Measurements from ENCODE around the gene RNF130. TPM values are rescaled to one million over a fixed set of nuclear protein-coding genes. Genes with fewer than 3 reads are reported as not detected.
A peak's percentile ranks its signal among the peaks of the same experiment; 100 is the strongest.

Gene RNF130
- total and polyA plus RNA-seq, 2 donors = 20.5 to 69.2 TPM

DNA sequence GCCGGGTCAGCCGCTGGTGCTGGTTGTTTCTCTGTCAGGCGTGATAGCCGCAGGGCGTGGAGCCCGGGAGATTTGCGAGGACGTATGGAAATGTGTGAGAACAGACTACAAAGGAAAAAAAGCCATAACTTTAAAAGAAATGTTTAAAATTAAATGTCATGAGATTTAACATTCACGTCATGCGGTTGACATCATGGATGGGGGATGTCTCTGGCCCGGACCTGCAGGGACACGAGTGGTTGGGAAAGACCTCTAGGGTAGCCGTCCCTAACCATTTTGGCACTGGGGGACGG, 643 bp upstream of the RNF130 start:
- H3K36me3 ChIP-seq (ENCODE audit: control insufficient read depth in 2 of 2, insufficient read depth in 2 of 2, low read length in 1 of 2) = no peaks in the 10 kb centered on the region
- peaks cover 6 to 12% of the 10 kb centered on the region in 2 donors for H3K4me1 ChIP-seq (ENCODE audit: control insufficient read depth in 2 of 2, insufficient read depth in 2 of 2, low read length in 2 of 2)
- peaks cover 37 to 43% of the 10 kb centered on the region in 2 donors for H3K27me3 ChIP-seq (ENCODE audit: control insufficient read depth in 2 of 2, insufficient read depth in 1 of 2, low read length in 1 of 2)
- 20% methylated on average over 14 of the region's 14 CpGs for WGBS
- peak overlapping the region in 1 of 2 donors; percentile 52 for H3K27ac ChIP-seq (ENCODE audit: low read depth in 1 of 2, low read length in 1 of 2)
- H3K4me3 ChIP-seq (ENCODE audit: low read length in 2 of 2) = peak overlapping the region; percentile 58 to 77
- DNase-seq (ENCODE audit: low read depth in 6 of 9, low spot score in 9 of 9) = no peak
- peaks cover 0 to 12% of the 10 kb centered on the region in 2 donors for H3K9me3 ChIP-seq (ENCODE audit: control insufficient read depth in 2 of 2, insufficient read depth in 1 of 2, low read length in 1 of 2)

DNA sequence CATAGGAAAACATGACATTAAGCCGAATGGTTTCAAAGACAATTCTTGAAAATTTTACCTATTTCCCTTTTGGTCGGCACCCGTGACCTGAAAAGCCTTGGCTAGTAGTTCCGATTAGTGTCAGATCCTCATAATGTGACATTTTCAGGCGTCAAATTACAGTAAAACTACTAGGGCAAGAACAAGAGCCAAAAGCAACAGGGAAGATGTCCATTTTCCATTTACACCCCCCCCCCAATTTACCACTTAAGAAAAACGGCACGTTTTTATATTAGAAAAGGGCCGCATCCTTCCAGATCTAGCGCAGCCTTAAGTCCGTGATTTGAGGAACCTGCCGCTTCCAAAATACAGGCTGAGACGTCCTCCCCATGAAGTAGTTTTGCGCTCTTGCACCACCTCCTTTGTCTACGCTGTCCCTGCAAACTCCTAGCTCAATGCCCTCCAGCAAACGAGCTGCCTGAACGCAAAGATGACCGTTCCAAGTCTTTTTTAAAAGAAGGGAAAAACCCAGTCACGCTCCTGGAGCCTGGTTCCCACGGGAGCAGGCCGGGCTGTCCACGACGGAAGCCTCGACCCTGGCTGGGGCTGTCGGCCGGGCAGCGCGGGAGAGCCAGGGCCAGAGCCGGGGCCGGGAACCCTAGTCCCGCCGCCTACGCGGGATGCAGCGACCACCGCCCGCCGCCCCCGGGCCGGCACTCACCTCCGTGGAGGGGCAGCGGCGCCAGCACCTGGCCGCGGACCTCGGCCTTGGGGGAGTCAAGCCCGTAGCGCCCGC, 616 bp downstream of the RNF130 start:
- H3K27me3 ChIP-seq (ENCODE audit: control insufficient read depth in 2 of 2, insufficient read depth in 1 of 2, low read length in 1 of 2) = peaks cover 37 to 43% of the 10 kb centered on the region in 2 donors
- H3K4me1 ChIP-seq (ENCODE audit: control insufficient read depth in 2 of 2, insufficient read depth in 2 of 2, low read length in 2 of 2) = peaks cover 6 to 12% of the 10 kb centered on the region in 2 donors
- peak overlapping the region; percentile 49 to 77 for H3K4me3 ChIP-seq (ENCODE audit: low read length in 2 of 2)
- 6% methylated on average over 48 of the region's 48 CpGs for WGBS
- peak overlapping the region; percentile 11 to 77 for H3K27ac ChIP-seq (ENCODE audit: low read depth in 1 of 2, low read length in 1 of 2)
- DNase-seq (ENCODE audit: low read depth in 6 of 9, low spot score in 9 of 9) = peak in 1 of 9 donors; percentile 28
- H3K9me3 ChIP-seq (ENCODE audit: control insufficient read depth in 2 of 2, insufficient read depth in 1 of 2, low read length in 1 of 2) = peaks cover 0 to 12% of the 10 kb centered on the region in 2 donors
- no peaks in the 10 kb centered on the region for H3K36me3 ChIP-seq (ENCODE audit: control insufficient read depth in 2 of 2, insufficient read depth in 2 of 2, low read length in 1 of 2)

DNA sequence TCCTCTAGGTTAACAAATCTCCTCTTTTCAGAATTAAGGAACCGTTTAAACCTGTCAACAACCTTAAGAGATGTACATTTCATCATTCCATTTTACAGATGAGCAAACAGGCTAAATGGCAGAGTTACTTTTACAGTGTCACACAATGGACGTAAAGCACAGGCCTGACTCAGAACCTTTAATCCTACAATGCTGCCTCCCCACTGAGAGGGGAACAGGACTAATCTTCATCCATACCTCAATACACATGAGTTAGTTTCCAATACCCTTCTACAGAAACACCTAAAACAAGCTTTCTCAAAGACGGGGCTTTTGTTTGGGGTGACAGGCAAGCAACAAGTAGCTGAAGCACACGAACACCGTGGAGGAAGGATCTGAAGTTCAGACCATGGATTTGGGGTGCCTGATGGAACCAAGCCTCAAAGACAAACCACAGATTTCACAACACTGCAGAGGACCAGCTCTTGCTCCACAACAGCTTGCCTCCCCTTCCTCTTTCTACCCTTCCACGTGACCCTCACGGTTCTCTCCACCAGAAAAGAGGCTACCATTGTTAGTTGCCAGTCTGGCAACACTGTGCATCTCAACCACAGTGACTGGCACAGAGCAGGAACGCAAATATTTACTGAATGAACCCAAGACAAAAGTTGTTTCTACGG, 1.8 kb downstream of the RNF130 start:
- DNase-seq (ENCODE audit: low read depth in 6 of 9, low spot score in 9 of 9) = peak in 1 of 9 donors; percentile 39
- Histone ChIP-seq H3K27me3 (ENCODE audit: control insufficient read depth in 2 of 2, insufficient read depth in 1 of 2, low read length in 1 of 2) (peaks cover 37 to 40% of the 10 kb centered on the region in 2 donors), H3K4me3 (ENCODE audit: low read length in 2 of 2) (peak overlapping the region in 1 of 2 donors; percentile 77), H3K36me3 (ENCODE audit: control insufficient read depth in 2 of 2, insufficient read depth in 2 of 2, low read length in 1 of 2) (no peaks in the 10 kb centered on the region), H3K27ac (ENCODE audit: low read depth in 1 of 2, low read length in 1 of 2) (no peak overlapping the region), H3K9me3 (ENCODE audit: control insufficient read depth in 2 of 2, insufficient read depth in 1 of 2, low read length in 1 of 2) (peaks cover 0 to 12% of the 10 kb centered on the region in 2 donors), H3K4me1 (ENCODE audit: control insufficient read depth in 2 of 2, insufficient read depth in 2 of 2, low read length in 2 of 2) (peaks cover 6 to 12% of the 10 kb centered on the region in 2 donors)
- WGBS = 25% methylated on average over 9 of the region's 9 CpGs

DNA sequence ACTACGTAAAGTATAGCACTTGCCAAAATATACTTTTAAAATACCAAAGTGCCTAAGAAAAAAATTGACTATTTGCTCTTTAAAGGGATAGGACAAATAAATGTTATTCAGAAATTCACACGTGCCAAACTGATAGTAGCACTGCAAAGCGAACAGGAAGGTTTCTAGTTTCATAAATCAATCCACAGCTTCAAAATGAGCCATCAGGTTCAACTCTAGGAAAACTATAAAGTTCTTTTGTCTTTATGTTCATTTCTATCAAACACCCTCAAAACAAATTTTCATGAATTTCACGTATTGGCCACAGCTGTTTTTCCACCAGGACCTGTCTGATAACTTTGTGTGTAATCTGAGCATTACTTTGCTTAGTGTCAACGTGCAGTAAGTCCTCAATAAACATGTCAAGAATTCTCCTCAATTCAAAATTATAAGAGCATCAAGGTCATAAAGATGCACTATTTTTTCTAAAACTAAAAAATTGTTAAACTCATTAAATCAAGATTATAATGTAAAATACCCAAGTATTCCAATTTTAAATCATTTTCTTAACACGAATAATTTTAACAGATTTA, 3.0 kb downstream of the RNF130 start:
- DNase-seq (ENCODE audit: low read depth in 6 of 9, low spot score in 9 of 9) = no peak
- H3K9me3 ChIP-seq (ENCODE audit: control insufficient read depth in 2 of 2, insufficient read depth in 1 of 2, low read length in 1 of 2) = peaks cover 0 to 9% of the 10 kb centered on the region in 2 donors
- H3K27ac ChIP-seq (ENCODE audit: low read depth in 1 of 2, low read length in 1 of 2) = no peak overlapping the region
- H3K4me3 ChIP-seq (ENCODE audit: low read length in 2 of 2) = no peak overlapping the region
- peaks cover 6 to 12% of the 10 kb centered on the region in 2 donors for H3K4me1 ChIP-seq (ENCODE audit: control insufficient read depth in 2 of 2, insufficient read depth in 2 of 2, low read length in 2 of 2)
- no peaks in the 10 kb centered on the region for H3K36me3 ChIP-seq (ENCODE audit: control insufficient read depth in 2 of 2, insufficient read depth in 2 of 2, low read length in 1 of 2)
- peaks cover 36 to 37% of the 10 kb centered on the region in 2 donors for H3K27me3 ChIP-seq (ENCODE audit: control insufficient read depth in 2 of 2, insufficient read depth in 1 of 2, low read length in 1 of 2)
- 88% methylated on average over 6 of the region's 6 CpGs for WGBS

DNA sequence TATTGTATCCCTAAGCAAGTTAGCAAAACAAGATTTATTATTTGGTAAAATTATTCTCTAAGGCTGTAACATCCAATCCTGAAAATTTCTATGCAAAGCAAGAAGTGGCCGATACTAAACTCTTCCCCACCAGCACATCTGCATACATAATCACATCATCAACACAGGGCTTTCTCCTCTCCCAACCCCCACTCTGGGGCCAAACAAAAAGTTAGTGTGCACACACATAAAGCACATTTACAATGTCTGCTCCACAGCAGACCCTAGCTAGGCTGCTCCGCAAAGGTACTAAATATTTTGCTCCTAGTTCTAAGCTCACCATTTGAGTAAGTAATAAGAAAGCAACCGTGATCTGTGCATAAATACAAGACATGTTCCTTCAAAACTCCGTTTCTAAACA, 3.6 kb downstream of the RNF130 start:
- Histone ChIP-seq H3K27ac (ENCODE audit: low read depth in 1 of 2, low read length in 1 of 2) (no peak overlapping the region), H3K4me1 (ENCODE audit: control insufficient read depth in 2 of 2, insufficient read depth in 2 of 2, low read length in 2 of 2) (peaks cover 6 to 12% of the 10 kb centered on the region in 2 donors), H3K36me3 (ENCODE audit: control insufficient read depth in 2 of 2, insufficient read depth in 2 of 2, low read length in 1 of 2) (no peaks in the 10 kb centered on the region), H3K4me3 (ENCODE audit: low read length in 2 of 2) (no peak overlapping the region), H3K27me3 (ENCODE audit: control insufficient read depth in 2 of 2, insufficient read depth in 1 of 2, low read length in 1 of 2) (peaks cover 31 to 37% of the 10 kb centered on the region in 2 donors), H3K9me3 (ENCODE audit: control insufficient read depth in 2 of 2, insufficient read depth in 1 of 2, low read length in 1 of 2) (peaks cover 0 to 8% of the 10 kb centered on the region in 2 donors)
- WGBS = 94% methylated on average over 4 of the region's 4 CpGs
- DNase-seq (ENCODE audit: low read depth in 6 of 9, low spot score in 9 of 9) = no peak

DNA sequence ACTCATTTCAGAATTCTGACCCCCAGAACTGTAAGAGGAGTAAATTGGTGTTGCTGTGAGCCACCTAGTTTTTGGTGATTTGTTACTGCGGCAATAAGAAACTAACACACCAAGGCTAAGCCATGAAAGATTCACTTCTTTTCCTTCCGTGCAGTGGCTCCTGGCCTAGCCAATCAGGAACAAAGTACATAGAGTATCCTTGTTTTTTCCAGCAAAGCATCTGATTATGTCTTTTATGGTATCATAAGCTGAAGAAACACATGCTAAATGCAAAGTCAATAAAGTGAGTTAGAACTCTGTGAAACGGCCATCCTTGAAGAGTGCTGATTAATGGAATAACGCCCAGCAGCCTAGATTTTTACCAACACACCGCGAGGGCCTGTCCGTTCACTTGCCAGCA, 11.4 kb downstream of the RNF130 start:
- Histone ChIP-seq H3K27me3 (ENCODE audit: control insufficient read depth in 2 of 2, insufficient read depth in 1 of 2, low read length in 1 of 2) (no peaks in the 10 kb centered on the region), H3K36me3 (ENCODE audit: control insufficient read depth in 2 of 2, insufficient read depth in 2 of 2, low read length in 1 of 2) (no peaks in the 10 kb centered on the region), H3K27ac (ENCODE audit: low read depth in 1 of 2, low read length in 1 of 2) (no peak overlapping the region), H3K9me3 (ENCODE audit: control insufficient read depth in 2 of 2, insufficient read depth in 1 of 2, low read length in 1 of 2) (no peaks in the 10 kb centered on the region), H3K4me3 (ENCODE audit: low read length in 2 of 2) (no peak overlapping the region), H3K4me1 (ENCODE audit: control insufficient read depth in 2 of 2, insufficient read depth in 2 of 2, low read length in 2 of 2) (no peaks in the 10 kb centered on the region)
- 99% methylated on average over 7 of the region's 7 CpGs for WGBS
- no peak for DNase-seq (ENCODE audit: low read depth in 6 of 9, low spot score in 9 of 9)

DNA sequence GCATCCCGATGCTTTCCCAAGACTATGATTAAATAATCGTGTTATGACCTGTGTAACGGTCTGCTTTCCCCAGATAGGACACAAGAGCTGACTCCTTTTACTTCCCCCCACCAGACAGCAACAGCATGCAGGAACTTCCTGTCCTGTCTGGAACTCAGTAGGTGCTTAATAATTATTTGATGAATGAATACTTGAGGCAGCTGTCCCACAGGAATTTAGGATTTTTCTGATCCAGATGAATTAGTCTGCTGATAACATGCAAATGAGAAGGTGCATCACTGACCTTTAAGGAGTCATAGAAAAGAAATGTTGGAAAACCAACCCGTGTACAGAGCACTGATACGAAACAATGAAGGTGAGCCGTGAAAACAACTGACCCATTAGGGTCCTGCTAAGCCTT, 12.2 kb downstream of the RNF130 start:
- no peak for DNase-seq (ENCODE audit: low read depth in 6 of 9, low spot score in 9 of 9)
- WGBS = 96% methylated on average over 6 of the region's 6 CpGs
- H3K27me3 ChIP-seq (ENCODE audit: control insufficient read depth in 2 of 2, insufficient read depth in 1 of 2, low read length in 1 of 2) = no peaks in the 10 kb centered on the region
- no peaks in the 10 kb centered on the region for H3K9me3 ChIP-seq (ENCODE audit: control insufficient read depth in 2 of 2, insufficient read depth in 1 of 2, low read length in 1 of 2)
- H3K4me1 ChIP-seq (ENCODE audit: control insufficient read depth in 2 of 2, insufficient read depth in 2 of 2, low read length in 2 of 2) = no peaks in the 10 kb centered on the region
- H3K4me3 ChIP-seq (ENCODE audit: low read length in 2 of 2) = no peak overlapping the region
- H3K36me3 ChIP-seq (ENCODE audit: control insufficient read depth in 2 of 2, insufficient read depth in 2 of 2, low read length in 1 of 2) = no peaks in the 10 kb centered on the region
- H3K27ac ChIP-seq (ENCODE audit: low read depth in 1 of 2, low read length in 1 of 2) = no peak overlapping the region

DNA sequence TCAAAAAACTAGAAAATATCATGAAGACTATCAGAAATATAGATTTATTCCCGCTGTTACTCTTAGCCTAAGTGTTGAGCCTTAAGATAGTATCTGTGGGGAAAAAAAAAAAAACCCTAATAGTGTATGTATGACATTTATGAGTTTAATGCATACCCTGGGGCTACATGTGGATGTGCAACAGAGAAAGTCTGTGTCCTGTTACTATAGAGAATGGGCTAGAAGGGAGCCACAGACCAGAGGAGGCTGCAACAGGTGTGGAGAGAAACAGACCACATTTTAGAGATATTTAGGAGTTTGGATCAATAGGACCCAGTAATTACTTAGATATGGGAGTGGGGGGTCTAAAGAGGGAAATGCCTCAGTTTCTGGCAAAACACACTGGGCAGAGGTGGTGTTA, 15.4 kb downstream of the RNF130 start:
- Histone ChIP-seq H3K27me3 (ENCODE audit: control insufficient read depth in 2 of 2, insufficient read depth in 1 of 2, low read length in 1 of 2) (no peaks in the 10 kb centered on the region), H3K9me3 (ENCODE audit: control insufficient read depth in 2 of 2, insufficient read depth in 1 of 2, low read length in 1 of 2) (no peaks in the 10 kb centered on the region), H3K4me3 (ENCODE audit: low read length in 2 of 2) (no peak overlapping the region), H3K27ac (ENCODE audit: low read depth in 1 of 2, low read length in 1 of 2) (no peak overlapping the region), H3K36me3 (ENCODE audit: control insufficient read depth in 2 of 2, insufficient read depth in 2 of 2, low read length in 1 of 2) (no peaks in the 10 kb centered on the region), H3K4me1 (ENCODE audit: control insufficient read depth in 2 of 2, insufficient read depth in 2 of 2, low read length in 2 of 2) (no peaks in the 10 kb centered on the region)
- DNase-seq (ENCODE audit: low read depth in 6 of 9, low spot score in 9 of 9) = no peak
- WGBS = 99% methylated on average over 1 of the region's 1 CpG

DNA sequence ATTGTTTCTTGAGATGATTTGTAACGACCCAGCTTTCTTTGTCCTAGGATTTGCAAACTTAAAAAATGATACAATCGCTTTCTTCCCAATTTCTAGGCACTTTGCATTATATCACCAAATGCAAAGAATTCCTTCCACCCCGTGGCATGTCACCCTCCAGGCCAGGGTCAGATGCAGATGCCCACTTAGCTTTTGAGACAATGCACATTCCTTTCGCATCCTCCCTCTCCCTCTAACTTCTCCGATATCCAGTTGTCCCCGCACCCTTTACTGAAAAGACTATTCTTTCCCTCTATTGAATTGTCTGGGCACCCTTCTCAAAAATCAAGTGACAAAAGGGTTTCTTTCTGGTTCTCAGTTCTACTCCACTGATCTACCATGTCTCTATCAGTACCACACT, 17.3 kb downstream of the RNF130 start:
- Histone ChIP-seq H3K4me1 (ENCODE audit: control insufficient read depth in 2 of 2, insufficient read depth in 2 of 2, low read length in 2 of 2) (no peaks in the 10 kb centered on the region), H3K27ac (ENCODE audit: low read depth in 1 of 2, low read length in 1 of 2) (no peak overlapping the region), H3K36me3 (ENCODE audit: control insufficient read depth in 2 of 2, insufficient read depth in 2 of 2, low read length in 1 of 2) (no peaks in the 10 kb centered on the region), H3K9me3 (ENCODE audit: control insufficient read depth in 2 of 2, insufficient read depth in 1 of 2, low read length in 1 of 2) (no peaks in the 10 kb centered on the region), H3K27me3 (ENCODE audit: control insufficient read depth in 2 of 2, insufficient read depth in 1 of 2, low read length in 1 of 2) (no peaks in the 10 kb centered on the region), H3K4me3 (ENCODE audit: low read length in 2 of 2) (no peak overlapping the region)
- no peak for DNase-seq (ENCODE audit: low read depth in 6 of 9, low spot score in 9 of 9)
- 78% methylated on average over 6 of the region's 6 CpGs for WGBS
